Breast epithelium (tissue), 3 donors: Measurements from ENCODE around the gene LIMCH1.

ENCODE experiments used
- POLR2A ChIP-seq: fragments of 450-650 bp; IDR thresholded peaks from one replicate; pipeline ENCODE4 v1.6.1; 2016; ENCODE audit warnings: antibody characterized with exemption, mild to moderate bottlenecking, moderate library complexity
- TF ChIP-seq, protein P1 (sequence below), 3 donors: fragments of 450-650 bp; IDR thresholded peaks; one replicate each; pipeline ENCODE4 v1.5.1; 2016 to 2017; ENCODE audit warnings: antibody characterized with exemption in 3 of 3, mild to moderate bottlenecking in 3 of 3, moderate library complexity in 3 of 3

DNA sequence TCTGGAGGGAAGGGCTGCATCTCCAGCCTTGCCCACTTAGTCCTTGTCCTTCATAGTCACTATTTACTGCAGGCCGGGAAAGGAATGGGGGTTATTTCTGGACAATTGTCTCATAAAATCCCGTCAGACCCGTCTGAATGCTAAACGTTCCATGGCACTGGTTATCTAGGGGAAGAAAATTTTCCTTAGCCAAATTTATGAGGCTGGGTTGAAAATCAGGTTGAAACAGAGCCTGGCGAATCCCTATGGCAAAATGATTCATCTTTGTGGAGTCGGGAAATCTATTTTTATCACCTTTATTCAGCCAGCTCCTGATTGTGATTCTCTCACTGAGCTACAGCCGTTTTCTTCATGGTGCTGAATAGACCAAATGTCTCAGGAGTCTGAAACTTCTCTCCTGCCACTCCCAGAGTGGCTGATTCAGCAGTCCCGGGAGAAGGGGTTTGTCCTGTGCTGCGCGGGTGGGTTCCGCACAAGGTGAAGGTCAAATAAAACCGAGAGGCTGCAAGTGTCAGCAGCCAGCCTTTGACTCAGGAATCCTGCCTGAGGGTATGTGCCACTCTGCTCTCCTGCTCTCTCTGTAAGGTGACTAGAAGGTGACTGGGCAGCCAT, 1.0 kb downstream of the LIMCH1 start:
- TF ChIP-seq, protein P1, sequence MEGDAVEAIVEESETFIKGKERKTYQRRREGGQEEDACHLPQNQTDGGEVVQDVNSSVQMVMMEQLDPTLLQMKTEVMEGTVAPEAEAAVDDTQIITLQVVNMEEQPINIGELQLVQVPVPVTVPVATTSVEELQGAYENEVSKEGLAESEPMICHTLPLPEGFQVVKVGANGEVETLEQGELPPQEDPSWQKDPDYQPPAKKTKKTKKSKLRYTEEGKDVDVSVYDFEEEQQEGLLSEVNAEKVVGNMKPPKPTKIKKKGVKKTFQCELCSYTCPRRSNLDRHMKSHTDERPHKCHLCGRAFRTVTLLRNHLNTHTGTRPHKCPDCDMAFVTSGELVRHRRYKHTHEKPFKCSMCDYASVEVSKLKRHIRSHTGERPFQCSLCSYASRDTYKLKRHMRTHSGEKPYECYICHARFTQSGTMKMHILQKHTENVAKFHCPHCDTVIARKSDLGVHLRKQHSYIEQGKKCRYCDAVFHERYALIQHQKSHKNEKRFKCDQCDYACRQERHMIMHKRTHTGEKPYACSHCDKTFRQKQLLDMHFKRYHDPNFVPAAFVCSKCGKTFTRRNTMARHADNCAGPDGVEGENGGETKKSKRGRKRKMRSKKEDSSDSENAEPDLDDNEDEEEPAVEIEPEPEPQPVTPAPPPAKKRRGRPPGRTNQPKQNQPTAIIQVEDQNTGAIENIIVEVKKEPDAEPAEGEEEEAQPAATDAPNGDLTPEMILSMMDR (IDR thresholded peaks at IDR 0.05), result no peak
- TF ChIP-seq POLR2A, result no peak
